Measurements from ENCODE around the gene CIROP.

CIROP gene

DNA sequence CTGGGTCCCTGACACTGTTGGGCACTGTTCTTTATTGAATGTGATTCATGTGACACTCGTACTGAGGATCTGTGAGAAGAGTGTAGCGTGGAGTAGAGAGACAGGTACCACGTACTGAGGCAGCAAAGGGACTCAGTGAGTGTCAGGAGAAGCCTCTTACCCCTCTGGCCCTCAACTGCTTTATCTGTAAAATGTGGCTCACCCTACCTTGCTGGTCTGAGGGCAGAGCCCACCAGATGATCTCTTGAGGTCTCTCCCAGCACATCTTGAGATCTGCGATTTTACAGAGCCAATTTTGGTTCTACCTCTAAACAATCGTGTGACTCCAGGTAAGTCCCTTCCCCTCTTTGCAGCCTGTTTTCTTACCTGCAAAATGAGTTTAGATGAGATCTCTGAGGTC lies 11.1 kb upstream of the CIROP start:
- no peak overlapping the region for H3K27ac ChIP-seq (ENCODE audit: low read length)

DNA sequence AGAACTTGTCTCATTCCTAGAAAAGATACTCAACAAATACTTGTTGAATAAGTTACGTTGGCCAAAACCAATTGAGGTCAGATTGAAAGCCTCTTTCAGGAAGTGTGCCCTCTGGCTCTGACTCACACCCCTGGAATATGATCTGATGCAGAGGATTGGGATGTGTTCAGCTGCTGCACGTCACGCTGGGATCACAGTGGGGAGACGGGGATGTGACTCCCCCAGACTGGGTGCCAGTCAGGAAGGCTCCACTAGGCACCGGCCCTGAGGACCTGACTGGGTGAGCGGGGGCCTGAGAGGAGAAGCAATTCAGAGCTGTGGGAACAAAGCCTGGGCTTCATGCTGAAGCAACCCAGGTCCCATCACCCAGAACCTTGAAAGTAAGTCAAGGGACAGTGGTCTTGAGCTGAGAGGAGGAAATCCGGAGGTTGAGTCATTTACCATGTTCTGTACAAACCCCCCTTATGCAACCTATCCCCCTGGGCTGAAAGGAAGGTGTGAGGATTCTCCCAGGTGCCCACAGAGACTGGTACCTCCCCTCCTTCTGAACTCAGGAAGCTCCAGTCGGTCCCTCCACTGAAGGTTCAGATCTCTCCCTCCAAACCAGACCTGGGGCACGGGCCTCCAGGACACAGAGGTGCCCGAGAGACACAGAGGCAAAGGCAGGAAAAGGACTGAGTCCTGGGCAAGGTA lies 10.4 kb upstream of the CIROP start:
- Histone ChIP-seq H3K27me3 (ENCODE audit: low read depth, low read length) (peaks cover 44% of the 10 kb centered on the region), H3K4me2 (ENCODE audit: low read length) (no peak overlapping the region), H3K9me3 (ENCODE audit: insufficient read depth, low read length) (no peaks in the 10 kb centered on the region), H2AFZ (ENCODE audit: low read depth, low read length) (no peak overlapping the region), H4K20me1 (ENCODE audit: insufficient read depth, low read length) (no peaks in the 10 kb centered on the region), H3K36me3 (replicated peaks; ENCODE audit: low read depth, low read length) (no peaks in the 10 kb centered on the region), H3K9ac (ENCODE audit: low read length) (no peak overlapping the region), H3K4me3 (ENCODE audit: low read length) (no peak overlapping the region), H3K79me2 (ENCODE audit: low read length) (no peaks in the 10 kb centered on the region), H3K27ac (ENCODE audit: low read length) (no peak overlapping the region), H3K4me1 (ENCODE audit: low read length) (peaks cover 13% of the 10 kb centered on the region)
- TF ChIP-seq, protein P1, sequence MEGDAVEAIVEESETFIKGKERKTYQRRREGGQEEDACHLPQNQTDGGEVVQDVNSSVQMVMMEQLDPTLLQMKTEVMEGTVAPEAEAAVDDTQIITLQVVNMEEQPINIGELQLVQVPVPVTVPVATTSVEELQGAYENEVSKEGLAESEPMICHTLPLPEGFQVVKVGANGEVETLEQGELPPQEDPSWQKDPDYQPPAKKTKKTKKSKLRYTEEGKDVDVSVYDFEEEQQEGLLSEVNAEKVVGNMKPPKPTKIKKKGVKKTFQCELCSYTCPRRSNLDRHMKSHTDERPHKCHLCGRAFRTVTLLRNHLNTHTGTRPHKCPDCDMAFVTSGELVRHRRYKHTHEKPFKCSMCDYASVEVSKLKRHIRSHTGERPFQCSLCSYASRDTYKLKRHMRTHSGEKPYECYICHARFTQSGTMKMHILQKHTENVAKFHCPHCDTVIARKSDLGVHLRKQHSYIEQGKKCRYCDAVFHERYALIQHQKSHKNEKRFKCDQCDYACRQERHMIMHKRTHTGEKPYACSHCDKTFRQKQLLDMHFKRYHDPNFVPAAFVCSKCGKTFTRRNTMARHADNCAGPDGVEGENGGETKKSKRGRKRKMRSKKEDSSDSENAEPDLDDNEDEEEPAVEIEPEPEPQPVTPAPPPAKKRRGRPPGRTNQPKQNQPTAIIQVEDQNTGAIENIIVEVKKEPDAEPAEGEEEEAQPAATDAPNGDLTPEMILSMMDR (IDR thresholded peaks at IDR 0.05; ENCODE audit: low read depth, low read length): no peak
- TF ChIP-seq EZH2phosphoT487 (IDR thresholded peaks at IDR 0.05; ENCODE audit: low read depth): no peak

More for the DNA sequence above, 11.1 kb upstream of the CIROP start:
- Histone ChIP-seq H3K27me3 (ENCODE audit: low read depth, low read length) (peaks cover 39% of the 10 kb centered on the region), H2AFZ (ENCODE audit: low read depth, low read length) (no peak overlapping the region), H4K20me1 (ENCODE audit: insufficient read depth, low read length) (no peaks in the 10 kb centered on the region), H3K4me1 (ENCODE audit: low read length) (peaks cover 19% of the 10 kb centered on the region), H3K9ac (ENCODE audit: low read length) (no peak overlapping the region), H3K4me2 (ENCODE audit: low read length) (no peak overlapping the region), H3K36me3 (replicated peaks; ENCODE audit: low read depth, low read length) (no peaks in the 10 kb centered on the region), H3K9me3 (ENCODE audit: insufficient read depth, low read length) (no peaks in the 10 kb centered on the region), H3K4me3 (ENCODE audit: low read length) (no peak overlapping the region), H3K79me2 (ENCODE audit: low read length) (no peaks in the 10 kb centered on the region)
- no peak for TF ChIP-seq EZH2phosphoT487 (IDR thresholded peaks at IDR 0.05; ENCODE audit: low read depth)
- TF ChIP-seq, protein P1 (IDR thresholded peaks at IDR 0.05; ENCODE audit: low read depth, low read length): no peak

DNA sequence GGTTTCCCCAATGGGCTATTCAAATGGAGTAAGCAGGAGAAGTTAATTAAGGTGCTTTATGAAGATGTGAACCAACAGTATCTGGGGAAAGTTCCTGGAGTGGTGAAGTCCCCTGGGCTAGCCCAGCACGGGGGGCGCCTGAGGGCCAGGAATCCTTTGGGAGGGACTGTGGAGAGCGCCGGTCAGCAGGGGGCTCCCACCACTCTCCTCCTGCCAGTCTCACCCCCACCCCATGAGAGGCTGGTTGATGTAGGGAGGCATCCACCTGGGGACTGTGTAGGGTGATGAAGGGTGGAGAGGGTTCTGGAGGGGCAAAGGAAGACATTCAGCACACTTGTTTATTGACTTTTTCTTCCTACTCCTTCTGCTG lies 9.9 kb upstream of the CIROP start:
- no peak overlapping the region for H3K9ac ChIP-seq (ENCODE audit: low read length)
- H3K79me2 ChIP-seq (ENCODE audit: low read length): no peaks in the 10 kb centered on the region
- peaks cover 7% of the 10 kb centered on the region for H3K4me1 ChIP-seq (ENCODE audit: low read length)
- no peak overlapping the region for H3K4me3 ChIP-seq (ENCODE audit: low read length)
- no peak overlapping the region for H3K4me2 ChIP-seq (ENCODE audit: low read length)
- no peaks in the 10 kb centered on the region for H4K20me1 ChIP-seq (ENCODE audit: insufficient read depth, low read length)
- no peak for TF ChIP-seq EZH2phosphoT487 (IDR thresholded peaks at IDR 0.05; ENCODE audit: low read depth)
- TF ChIP-seq, protein P1 (IDR thresholded peaks at IDR 0.05; ENCODE audit: low read depth, low read length): no peak
- no peaks in the 10 kb centered on the region for H3K36me3 ChIP-seq (replicated peaks; ENCODE audit: low read depth, low read length)
- H2AFZ ChIP-seq (ENCODE audit: low read depth, low read length): no peak overlapping the region
- H3K27ac ChIP-seq (ENCODE audit: low read length): no peak overlapping the region
- H3K9me3 ChIP-seq (ENCODE audit: insufficient read depth, low read length): no peaks in the 10 kb centered on the region
- peaks cover 50% of the 10 kb centered on the region for H3K27me3 ChIP-seq (ENCODE audit: low read depth, low read length)

DNA sequence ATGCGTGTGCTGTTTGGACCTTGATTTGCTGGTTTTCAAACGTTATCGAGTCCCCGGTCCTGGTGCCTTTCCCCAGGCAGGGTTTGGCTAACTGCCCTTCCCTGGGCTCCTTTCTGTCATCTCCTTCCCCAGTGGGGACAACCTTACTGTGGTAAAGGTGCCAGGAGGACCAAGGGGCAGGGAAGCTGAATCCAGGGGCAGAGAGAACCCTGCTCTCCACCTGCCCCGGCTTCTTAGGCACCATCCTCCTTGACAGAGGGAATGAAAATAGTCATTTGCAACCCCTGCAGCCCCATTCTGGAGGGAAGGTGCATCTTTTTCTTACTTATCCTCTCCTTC lies 9.3 kb upstream of the CIROP start:
- TF ChIP-seq EZH2phosphoT487 (IDR thresholded peaks at IDR 0.05; ENCODE audit: low read depth): no peak
- TF ChIP-seq, protein P1 (IDR thresholded peaks at IDR 0.05; ENCODE audit: low read depth, low read length): no peak
- Histone ChIP-seq H3K9me3 (ENCODE audit: insufficient read depth, low read length) (no peaks in the 10 kb centered on the region), H4K20me1 (ENCODE audit: insufficient read depth, low read length) (no peaks in the 10 kb centered on the region), H3K9ac (ENCODE audit: low read length) (no peak overlapping the region), H3K4me1 (ENCODE audit: low read length) (peaks cover 6% of the 10 kb centered on the region), H3K4me3 (ENCODE audit: low read length) (no peak overlapping the region), H2AFZ (ENCODE audit: low read depth, low read length) (no peak overlapping the region), H3K27ac (ENCODE audit: low read length) (no peak overlapping the region), H3K36me3 (replicated peaks; ENCODE audit: low read depth, low read length) (no peaks in the 10 kb centered on the region), H3K79me2 (ENCODE audit: low read length) (no peaks in the 10 kb centered on the region), H3K27me3 (ENCODE audit: low read depth, low read length) (peaks cover 51% of the 10 kb centered on the region), H3K4me2 (ENCODE audit: low read length) (no peak overlapping the region)

All from OCI-LY3 (cell line).